Muscle layer of duodenum (tissue), 2 donors: ENCODE data around the gene BRD1.

ENCODE experiments used
- H3K27ac ChIP-seq: one replicate; pipeline ENCODE4 v1.7.0; 2013; ENCODE audit warnings: mild to moderate bottlenecking, low read length
- H3K27me3 ChIP-seq: one replicate; pipeline ENCODE4 v1.7.0; 2013; ENCODE audit warnings: low read depth, mild to moderate bottlenecking, control low read depth, low read length
- H3K36me3 ChIP-seq, 2 donors: one replicate each; pipeline ENCODE4 v1.7.0; 2013; ENCODE audit warnings: low read length in 2 of 2, control low read depth in 1 of 2, mild to moderate bottlenecking in 1 of 2; ENCODE audit not compliant: insufficient read depth in 2 of 2, control insufficient read depth in 1 of 2
- H3K4me1 ChIP-seq, 2 donors: one replicate each; pipeline ENCODE4 v1.7.0; 2013; ENCODE audit warnings: low read length in 2 of 2, mild to moderate bottlenecking in 2 of 2, control low read depth in 1 of 2, moderate library complexity in 1 of 2; ENCODE audit not compliant: insufficient read depth in 2 of 2, control insufficient read depth in 1 of 2
- H3K4me3 ChIP-seq, 2 donors: one replicate each; pipeline ENCODE4 v1.7.0; 2013; ENCODE audit warnings: low read length in 2 of 2, low read depth in 1 of 2, mild to moderate bottlenecking in 1 of 2
- H3K9me3 ChIP-seq, 2 donors: one replicate each; pipeline ENCODE4 v1.7.0; 2013; ENCODE audit warnings: low read length in 2 of 2, control low read depth in 1 of 2, mild to moderate bottlenecking in 1 of 2; ENCODE audit not compliant: control insufficient read depth in 1 of 2
- donor health status: healthy.

The BRD1 gene

GRCh38 chr22:49833340-49834007, 5.8 kb upstream of the BRD1 start:
- no peaks in the 10 kb centered on the region for H3K4me1 ChIP-seq
- H3K27ac ChIP-seq, result no peak overlapping the region
- H3K4me3 ChIP-seq, result no peak overlapping the region
- peaks cover 0 to 8% of the 10 kb centered on the region in 2 donors for H3K9me3 ChIP-seq
- no peaks in the 10 kb centered on the region for H3K36me3 ChIP-seq
- H3K27me3 ChIP-seq, result no peaks in the 10 kb centered on the region

GRCh38 chr22:49829044-49829853, 1.6 kb upstream of the BRD1 start:
- Histone ChIP-seq H3K36me3 (peaks cover 0 to 6% of the 10 kb centered on the region in 2 donors), H3K4me3 (no peak overlapping the region), H3K27ac (no peak overlapping the region), H3K27me3 (no peaks in the 10 kb centered on the region), H3K9me3 (peaks cover 0 to 8% of the 10 kb centered on the region in 2 donors), H3K4me1 (peaks cover 12 to 28% of the 10 kb centered on the region in 2 donors)

GRCh38 chr22:49828599-49828965, 909 bp upstream of the BRD1 start:
- Histone ChIP-seq H3K4me1 (peaks cover 12 to 34% of the 10 kb centered on the region in 2 donors), H3K27ac (no peak overlapping the region), H3K4me3 (no peak overlapping the region), H3K36me3 (peaks cover 2 to 9% of the 10 kb centered on the region in 2 donors), H3K27me3 (no peaks in the 10 kb centered on the region), H3K9me3 (peaks cover 0 to 8% of the 10 kb centered on the region in 2 donors)

GRCh38 chr22:49827271-49827852, 311 bp downstream of the BRD1 start:
- H3K4me3 ChIP-seq, result peak overlapping the region; percentile 72 to 82
- H3K36me3 ChIP-seq, result peaks cover 15 to 19% of the 10 kb centered on the region in 2 donors
- peaks cover 12 to 46% of the 10 kb centered on the region in 2 donors for H3K4me1 ChIP-seq
- H3K9me3 ChIP-seq, result peaks cover 0 to 8% of the 10 kb centered on the region in 2 donors
- H3K27ac ChIP-seq, result no peak overlapping the region
- no peaks in the 10 kb centered on the region for H3K27me3 ChIP-seq

- peaks cover 0 to 6% of the 10 kb centered on the region in 2 donors for H3K9me3 ChIP-seq
- no peaks in the 10 kb centered on the region for H3K27me3 ChIP-seq
- peaks cover 12 to 48% of the 10 kb centered on the region in 2 donors for H3K4me1 ChIP-seq
- H3K4me3 ChIP-seq, result peak overlapping the region; percentile 72 to 82
- peak overlapping the region; percentile 56 for H3K27ac ChIP-seq
- H3K36me3 ChIP-seq, result peaks cover 19 to 20% of the 10 kb centered on the region in 2 donors
These were observed 936 bp downstream of the BRD1 start for GRCh38 chr22:49826603-49827270.

GRCh38 chr22:49825944-49826602, 1.6 kb downstream of the BRD1 start:
- peaks cover 12 to 55% of the 10 kb centered on the region in 2 donors for H3K4me1 ChIP-seq
- peak overlapping the region; percentile 72 to 82 for H3K4me3 ChIP-seq
- H3K27ac ChIP-seq, result peak overlapping the region; percentile 56
- H3K27me3 ChIP-seq, result no peaks in the 10 kb centered on the region
- H3K9me3 ChIP-seq, result no peaks in the 10 kb centered on the region
- H3K36me3 ChIP-seq, result peaks cover 19 to 23% of the 10 kb centered on the region in 2 donors

- Histone ChIP-seq H3K4me1 (peaks cover 12 to 61% of the 10 kb centered on the region in 2 donors), H3K9me3 (no peaks in the 10 kb centered on the region), H3K27me3 (no peaks in the 10 kb centered on the region), H3K4me3 (peak overlapping the region; percentile 72 to 82), H3K36me3 (peaks cover 19 to 27% of the 10 kb centered on the region in 2 donors), H3K27ac (peak overlapping the region; percentile 56)
These were observed 2.2 kb downstream of the BRD1 start for GRCh38 chr22:49825436-49825835.

GRCh38 chr22:49824936-49825335, 2.7 kb downstream of the BRD1 start:
- Histone ChIP-seq H3K27me3 (no peaks in the 10 kb centered on the region), H3K27ac (peak overlapping the region; percentile 16), H3K36me3 (peaks cover 19 to 31% of the 10 kb centered on the region in 2 donors), H3K9me3 (no peaks in the 10 kb centered on the region), H3K4me3 (peak overlapping the region; percentile 72 to 82), H3K4me1 (peaks cover 12 to 66% of the 10 kb centered on the region in 2 donors)

GRCh38 chr22:49824185-49824925, 3.3 kb downstream of the BRD1 start:
- peaks cover 12 to 66% of the 10 kb centered on the region in 2 donors for H3K4me1 ChIP-seq
- no peak overlapping the region for H3K27ac ChIP-seq
- peak overlapping the region in 1 of 2 donors; percentile 82 for H3K4me3 ChIP-seq
- no peaks in the 10 kb centered on the region for H3K27me3 ChIP-seq
- H3K9me3 ChIP-seq, result no peaks in the 10 kb centered on the region
- H3K36me3 ChIP-seq, result peaks cover 19 to 33% of the 10 kb centered on the region in 2 donors
